ENCODE data around the gene BEGAIN.

BEGAIN gene

GRCh38 chr14:100567009-100567876, 20.0 kb downstream of the BEGAIN start:
- DNase-seq: peak in 1 of 6 experiments; percentile 15

GRCh38 chr14:100566586-100566985, 20.6 kb downstream of the BEGAIN start:
- no peak for DNase-seq

- no peak for DNase-seq
Measured at GRCh38 chr14:100566119-100566518, 21.1 kb downstream of the BEGAIN start.

- no peak for DNase-seq
Measured at GRCh38 chr14:100565650-100566049, 21.6 kb downstream of the BEGAIN start.

GRCh38 chr14:100564512-100564911, 22.7 kb downstream of the BEGAIN start:
- DNase-seq: no peak

GRCh38 chr14:100562751-100563150, 24.5 kb downstream of the BEGAIN start:
- DNase-seq: no peak

- DNase-seq: no peak
Measured at GRCh38 chr14:100561005-100561404, 26.2 kb downstream of the BEGAIN start.

- no peak for DNase-seq
Measured at GRCh38 chr14:100560471-100560870, 26.7 kb downstream of the BEGAIN start.

- no peak for DNase-seq
Measured at GRCh38 chr14:100559455-100559854, 27.8 kb downstream of the BEGAIN start.

- DNase-seq: no peak
Measured at GRCh38 chr14:100558966-100559365, 28.3 kb downstream of the BEGAIN start.

GRCh38 chr14:100558226-100558625, 29.0 kb downstream of the BEGAIN start:
- no peak for DNase-seq

GRCh38 chr14:100557658-100558057, 29.6 kb downstream of the BEGAIN start:
- no peak for DNase-seq

- no peak for DNase-seq
Measured at GRCh38 chr14:100556936-100557505, 30.2 kb downstream of the BEGAIN start.

GRCh38 chr14:100556140-100556475, 31.1 kb downstream of the BEGAIN start:
- no peak for DNase-seq

- DNase-seq: no peak
Measured at GRCh38 chr14:100555436-100556139, 31.6 kb downstream of the BEGAIN start.

GRCh38 chr14:100554696-100555320, 32.4 kb downstream of the BEGAIN start:
- DNase-seq: no peak

GRCh38 chr14:100554082-100554677, 33.0 kb downstream of the BEGAIN start:
- DNase-seq: no peak

GRCh38 chr14:100553471-100553870, 33.7 kb downstream of the BEGAIN start:
- no peak for DNase-seq

- DNase-seq: no peak
Measured at GRCh38 chr14:100552524-100553125, 34.6 kb downstream of the BEGAIN start.

GRCh38 chr14:100551056-100551455, 36.2 kb downstream of the BEGAIN start:
- no peak for DNase-seq

- no peak for DNase-seq
Measured at GRCh38 chr14:100549834-100550625, 37.2 kb downstream of the BEGAIN start.

- DNase-seq: no peak
Measured at GRCh38 chr14:100548939-100549338, 38.3 kb downstream of the BEGAIN start.

All from stimulated activated naive CD4-positive, alpha-beta T cell (primary cell).